A549 (cell line): ENCODE measurements around the gene TGFBR2. TPM values are rescaled to one million over a fixed set of nuclear protein-coding genes. Genes with fewer than 3 reads are reported as not detected.

Source experiments
- CBX2 ChIP-seq: fragments of 200-600 bp; sonication (generic); IDR thresholded peaks from 2 replicates; pipeline ENCODE4 v1.6.1; 2016; ENCODE audit warnings: low read depth, mild to moderate bottlenecking, borderline replicate concordance
- CBX8 ChIP-seq: fragments of 200-600 bp; sonication (generic); IDR thresholded peaks from 2 replicates; pipeline ENCODE4 v1.6.1; 2016
- CHD4 ChIP-seq: fragments of 200-600 bp; sonication (generic); IDR thresholded peaks from 2 replicates; pipeline ENCODE4 v1.6.1; 2016; ENCODE audit warnings: antibody characterized with exemption, mild to moderate bottlenecking, borderline replicate concordance
- CTCF ChIP-seq: fragments of >200 bp; sonication (Bioruptor Twin); formaldehyde crosslinking; IDR thresholded peaks from 3 replicates; pipeline ENCODE4 v1.5.1; 2016
- EP300 ChIP-seq, 2 experiments: fragments of >200 bp; sonication (Bioruptor Twin); formaldehyde crosslinking; IDR thresholded peaks; 2 replicates in 1 of 2; 3 replicates in 1 of 2; pipeline ENCODE4 v1.6.1; 2016 to 2017
- ESRRA ChIP-seq: fragments of 150-350 bp; IDR thresholded peaks from 2 replicates; pipeline ENCODE4 v1.6.1; 2014; ENCODE audit warnings: mild to moderate bottlenecking, low read length, borderline replicate concordance
- FOSL2 ChIP-seq, 2 experiments: fragments of 450-650 bp in 1 of 2; fragments of >200 bp in 1 of 2; sonication (Bioruptor Twin) in 1 of 2; formaldehyde crosslinking; IDR thresholded peaks; 2 replicates each; pipeline versions ENCODE4 v1.5.0 to v1.6.1; 2016 to 2020; ENCODE audit warnings: mild to moderate bottlenecking in 1 of 2, moderate library complexity in 1 of 2
- FOXS1 ChIP-seq: fragments of 250-450 bp; sonication (Bioruptor Pico); IDR thresholded peaks from 2 replicates; pipeline ENCODE4 v1.5.0; 2020; ENCODE audit warnings: mild to moderate bottlenecking, moderate library complexity
- JUNB ChIP-seq: fragments of >200 bp; sonication (Bioruptor Twin); formaldehyde crosslinking; IDR thresholded peaks from 2 replicates; pipeline ENCODE4 v1.6.1; 2016
- KDM1A ChIP-seq: fragments of 200-600 bp; sonication (generic); IDR thresholded peaks from 2 replicates; pipeline ENCODE4 v1.6.1; 2016; ENCODE audit warnings: low read depth, mild to moderate bottlenecking
- KDM5A ChIP-seq: fragments of 200-600 bp; sonication (generic); IDR thresholded peaks from 2 replicates; pipeline ENCODE4 v1.6.1; 2016; ENCODE audit warnings: antibody characterized with exemption, mild to moderate bottlenecking
- RARB ChIP-seq: fragments of 250-450 bp; sonication (Bioruptor Pico); IDR thresholded peaks from 2 replicates; pipeline ENCODE4 v1.8.0; 2021; ENCODE audit warnings: mild to moderate bottlenecking, moderate library complexity
- REST ChIP-seq: fragments of 200-600 bp; sonication (generic); IDR thresholded peaks from 2 replicates; pipeline ENCODE4 v1.6.1; 2016; ENCODE audit warnings: antibody characterized with exemption, mild to moderate bottlenecking, moderate library complexity
- RNF2 ChIP-seq: fragments of 200-600 bp; sonication (generic); IDR thresholded peaks from 2 replicates; pipeline ENCODE4 v1.6.1; 2016; ENCODE audit warnings: low read depth, mild to moderate bottlenecking, antibody characterized with exemption, moderate library complexity, borderline replicate concordance
- SMC3 ChIP-seq: fragments of >200 bp; sonication (Bioruptor Twin); formaldehyde crosslinking; IDR thresholded peaks from 3 replicates; pipeline ENCODE4 v1.6.1; 2018; ENCODE audit warnings: inconsistent platforms
- TFCP2L1 ChIP-seq: fragments of 250-450 bp; sonication (Bioruptor Pico); IDR thresholded peaks from 2 replicates; pipeline ENCODE4 v1.5.0; 2021; ENCODE audit warnings: mild to moderate bottlenecking
- polyA plus RNA-seq, 4 experiments: library from polyadenylated mRNA; depleted of rRNA in 3 of 4; stranded (reverse); fragments of >200 nt; fragmentation: RNase III in 1 of 4; extraction: RNeasy Plus Mini Kit Qiagen cat#74134 plus additional on column Dnase treatment in 1 of 4; gene quantifications; 2 replicates in 3 of 4; 3 replicates in 1 of 4; pipeline ENCODE4 v1.2.3, GENCODE V29; 2011 to 2017
- TF ChIP-seq, protein P1 (sequence below): fragments of >200 bp; sonication (Bioruptor Twin); formaldehyde crosslinking; IDR thresholded peaks from 3 replicates; pipeline ENCODE4 v1.6.1; 2016
- TF ChIP-seq, protein P2 (sequence below): fragments of 250-450 bp; sonication (Bioruptor Pico); IDR thresholded peaks from 2 replicates; pipeline ENCODE4 v1.5.0; 2021; ENCODE audit warnings: mild to moderate bottlenecking, moderate library complexity, borderline replicate concordance
- TF ChIP-seq, protein P3 (sequence below): IDR thresholded peaks from 2 replicates; pipeline ENCODE4 v1.6.1; 2012

Gene TGFBR2
- polyA plus RNA-seq, 2 of the 4 experiments (the other 2 are of a cell fraction) = 48.5 to 97.4 TPM

DNA sequence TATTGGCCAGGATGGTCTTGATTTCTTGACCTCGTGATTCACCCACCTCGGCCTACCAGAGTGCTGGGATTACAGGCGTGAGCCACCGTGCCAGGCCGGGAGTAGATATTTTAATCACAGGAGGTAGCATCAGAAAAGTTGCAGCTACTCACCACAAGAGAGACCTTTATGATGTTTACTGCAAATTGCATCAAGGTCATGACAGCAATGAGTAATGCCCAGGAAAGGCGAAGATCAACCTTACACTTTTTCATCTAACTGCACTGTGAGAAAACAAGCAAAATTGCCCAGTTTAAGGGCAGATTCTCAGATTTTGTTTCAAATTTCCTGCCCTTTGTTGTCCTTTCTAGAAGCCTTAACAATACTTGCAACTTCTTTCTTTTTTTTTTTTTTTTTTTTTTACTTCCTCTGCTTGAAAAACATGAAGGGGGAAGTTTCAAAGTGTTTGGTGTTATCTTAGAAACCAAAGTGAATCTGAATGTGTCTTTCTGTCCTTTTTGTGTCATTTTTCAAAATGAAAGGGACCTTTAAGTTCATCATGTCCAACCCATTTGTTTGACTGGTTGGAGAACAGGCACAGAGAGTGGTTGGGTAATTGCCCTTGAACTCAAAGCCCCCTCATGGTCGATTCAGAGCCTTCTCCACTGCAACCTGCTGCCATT is 25.0 kb downstream of the TGFBR2 start (continued):
- no peak for TF ChIP-seq CHD4
- no peak for TF ChIP-seq CBX2
- TF ChIP-seq, protein P1, sequence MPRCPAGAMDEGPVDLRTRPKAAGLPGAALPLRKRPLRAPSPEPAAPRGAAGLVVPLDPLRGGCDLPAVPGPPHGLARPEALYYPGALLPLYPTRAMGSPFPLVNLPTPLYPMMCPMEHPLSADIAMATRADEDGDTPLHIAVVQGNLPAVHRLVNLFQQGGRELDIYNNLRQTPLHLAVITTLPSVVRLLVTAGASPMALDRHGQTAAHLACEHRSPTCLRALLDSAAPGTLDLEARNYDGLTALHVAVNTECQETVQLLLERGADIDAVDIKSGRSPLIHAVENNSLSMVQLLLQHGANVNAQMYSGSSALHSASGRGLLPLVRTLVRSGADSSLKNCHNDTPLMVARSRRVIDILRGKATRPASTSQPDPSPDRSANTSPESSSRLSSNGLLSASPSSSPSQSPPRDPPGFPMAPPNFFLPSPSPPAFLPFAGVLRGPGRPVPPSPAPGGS = 0 out of 3 replicates have a peak, but pooled peaks have one; percentile 32
- no peak for TF ChIP-seq TFCP2L1 (CRISPR knock-in tag)
- no peak for TF ChIP-seq RARB (CRISPR knock-in tag)
- TF ChIP-seq SMC3 = no peak
- no peak for TF ChIP-seq KDM1A
- peak; percentile 38; the same call in 1 of the 2 replicates for TF ChIP-seq JUNB
- 0 out of 2 replicates have a peak, but pooled peaks have one; percentile 14 for TF ChIP-seq FOSL2 (IDR thresholded peaks at IDR 0.05)
- TF ChIP-seq FOSL2 (CRISPR knock-in tag; IDR thresholded peaks at IDR 0.05) = peak; percentile 30; the same call in 1 of the 2 replicates
- TF ChIP-seq, protein P2, sequence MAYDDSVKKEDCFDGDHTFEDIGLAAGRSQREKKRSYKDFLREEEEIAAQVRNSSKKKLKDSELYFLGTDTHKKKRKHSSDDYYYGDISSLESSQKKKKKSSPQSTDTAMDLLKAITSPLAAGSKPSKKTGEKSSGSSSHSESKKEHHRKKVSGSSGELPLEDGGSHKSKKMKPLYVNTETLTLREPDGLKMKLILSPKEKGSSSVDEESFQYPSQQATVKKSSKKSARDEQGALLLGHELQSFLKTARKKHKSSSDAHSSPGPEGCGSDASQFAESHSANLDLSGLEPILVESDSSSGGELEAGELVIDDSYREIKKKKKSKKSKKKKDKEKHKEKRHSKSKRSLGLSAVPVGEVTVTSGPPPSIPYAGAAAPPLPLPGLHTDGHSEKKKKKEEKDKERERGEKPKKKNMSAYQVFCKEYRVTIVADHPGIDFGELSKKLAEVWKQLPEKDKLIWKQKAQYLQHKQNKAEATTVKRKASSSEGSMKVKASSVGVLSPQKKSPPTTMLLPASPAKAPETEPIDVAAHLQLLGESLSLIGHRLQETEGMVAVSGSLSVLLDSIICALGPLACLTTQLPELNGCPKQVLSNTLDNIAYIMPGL = no peak
- no peak for TF ChIP-seq KDM5A
- TF ChIP-seq CTCF = no peak
- TF ChIP-seq, protein P3, sequence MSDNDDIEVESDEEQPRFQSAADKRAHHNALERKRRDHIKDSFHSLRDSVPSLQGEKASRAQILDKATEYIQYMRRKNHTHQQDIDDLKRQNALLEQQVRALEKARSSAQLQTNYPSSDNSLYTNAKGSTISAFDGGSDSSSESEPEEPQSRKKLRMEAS = no peak
- no peak for TF ChIP-seq REST
- TF ChIP-seq FOXS1 (CRISPR knock-in tag) = no peak
- TF ChIP-seq RNF2 = no peak
- TF ChIP-seq EP300 (IDR thresholded peaks at IDR 0.05) = peak; percentile 25 to 62; a peak in 2 of 5 replicates
- TF ChIP-seq ESRRA = no peak
- TF ChIP-seq CBX8 = no peak
